DLD1 (cell line): ENCODE measurements around the gene EDEM2.
"Not testable (repeated sequence)": the region's sequence is repeated elsewhere in the genome, so short reads cannot be mapped to it uniquely, and the experiment has no call there.

Experiments
- in situ Hi-C: cut with HindIII; loops from 2 replicates; pipeline ENCODE4 v1.10.0; 2017; ENCODE audit warnings: low sequenced_read_pairs

Gene EDEM2, protein sequence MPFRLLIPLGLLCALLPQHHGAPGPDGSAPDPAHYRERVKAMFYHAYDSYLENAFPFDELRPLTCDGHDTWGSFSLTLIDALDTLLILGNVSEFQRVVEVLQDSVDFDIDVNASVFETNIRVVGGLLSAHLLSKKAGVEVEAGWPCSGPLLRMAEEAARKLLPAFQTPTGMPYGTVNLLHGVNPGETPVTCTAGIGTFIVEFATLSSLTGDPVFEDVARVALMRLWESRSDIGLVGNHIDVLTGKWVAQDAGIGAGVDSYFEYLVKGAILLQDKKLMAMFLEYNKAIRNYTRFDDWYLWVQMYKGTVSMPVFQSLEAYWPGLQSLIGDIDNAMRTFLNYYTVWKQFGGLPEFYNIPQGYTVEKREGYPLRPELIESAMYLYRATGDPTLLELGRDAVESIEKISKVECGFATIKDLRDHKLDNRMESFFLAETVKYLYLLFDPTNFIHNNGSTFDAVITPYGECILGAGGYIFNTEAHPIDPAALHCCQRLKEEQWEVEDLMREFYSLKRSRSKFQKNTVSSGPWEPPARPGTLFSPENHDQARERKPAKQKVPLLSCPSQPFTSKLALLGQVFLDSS

DNA sequence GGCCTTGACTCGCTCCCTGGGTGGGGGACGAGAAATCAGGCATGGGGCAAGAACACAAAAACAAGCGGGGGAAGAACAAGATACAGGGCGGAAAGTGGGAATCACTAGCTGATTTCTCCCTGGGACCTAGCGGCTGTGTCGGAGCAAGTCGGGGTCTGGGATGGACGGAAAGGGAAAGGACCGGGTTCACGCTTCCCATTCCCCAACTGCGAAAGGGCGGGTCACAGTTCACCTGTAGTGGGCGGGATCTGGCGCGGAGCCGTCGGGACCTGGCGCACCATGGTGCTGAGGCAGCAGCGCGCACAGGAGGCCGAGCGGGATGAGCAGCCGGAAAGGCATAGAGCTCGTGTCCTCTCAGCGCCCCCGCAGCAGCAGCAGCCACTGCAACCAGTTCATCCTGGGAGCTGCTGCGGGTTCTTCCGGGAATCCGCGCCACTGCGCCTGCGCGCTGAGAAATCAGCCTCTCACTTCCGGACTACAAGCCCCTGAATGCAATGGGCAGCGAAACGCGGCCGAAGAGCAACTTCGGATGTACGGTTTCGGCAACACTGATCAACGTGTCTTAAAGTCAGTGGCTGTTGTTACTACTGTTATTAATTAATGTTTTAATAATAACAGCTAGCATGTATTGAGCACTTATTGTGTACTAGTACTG lies at the start of gene EDEM2:
TSS of gene EDEM2 (minus strand) at position 417 of the 655 bp plus-strand sequence. CDS start at position 339, 78 bp downstream.
- in situ Hi-C loops: no loop called here

DNA sequence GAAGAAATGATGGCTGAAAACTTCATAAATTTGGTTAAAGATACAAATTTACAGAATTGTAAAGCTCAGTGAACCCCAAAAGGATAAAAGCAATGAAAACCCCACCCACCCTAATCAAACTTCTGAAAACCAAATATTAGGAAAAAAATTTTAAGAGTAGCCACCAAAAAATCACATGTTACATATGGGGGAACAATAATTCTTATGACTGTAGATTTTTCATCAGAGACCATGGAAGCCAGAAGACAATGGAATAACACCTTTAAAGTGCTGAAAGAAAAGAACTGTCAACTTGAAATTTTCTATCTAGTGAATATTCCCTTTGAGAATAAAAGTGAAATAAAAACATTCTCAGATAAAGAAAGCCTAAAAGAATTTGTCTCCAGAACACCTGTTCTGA lies 49.2 kb upstream of the EDEM2 start:
- in situ Hi-C loops: no loop called here

DNA sequence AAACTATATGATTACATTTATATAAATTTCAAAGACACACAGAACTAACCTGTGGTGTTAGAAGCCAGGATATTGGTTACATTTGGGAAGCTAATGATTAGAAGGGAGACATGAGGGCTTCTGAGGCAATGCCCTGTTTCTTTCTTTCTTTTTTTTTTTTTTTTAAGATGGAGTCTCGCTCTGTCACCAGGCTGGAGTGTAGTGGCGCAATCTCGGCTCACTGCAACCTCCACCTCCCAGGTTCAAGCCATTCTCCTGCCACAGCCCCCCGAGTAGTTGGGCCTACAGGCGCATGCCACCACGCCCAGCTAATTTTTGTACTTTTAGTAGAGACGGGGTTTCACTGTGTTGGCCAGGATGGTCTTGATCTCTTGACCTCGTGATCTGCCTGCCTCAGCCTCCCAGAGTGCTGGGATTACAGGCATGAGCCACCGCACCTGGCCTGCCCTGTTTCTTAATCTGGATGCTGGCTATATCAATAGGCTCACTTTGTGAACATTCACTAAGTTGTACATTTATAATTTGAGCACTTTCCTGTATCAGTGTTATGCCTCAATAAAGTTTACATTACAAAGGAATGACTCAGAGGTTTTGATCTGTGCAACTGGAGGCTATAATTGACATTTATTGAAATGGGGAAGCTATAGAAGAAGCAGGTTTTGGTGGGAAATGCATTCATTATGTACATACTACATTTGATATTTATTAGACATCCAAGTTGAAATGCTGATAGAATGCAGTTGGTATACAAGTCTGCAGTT lies 46.1 kb upstream of the EDEM2 start:
- in situ Hi-C loops: not testable (repeated sequence)

DNA sequence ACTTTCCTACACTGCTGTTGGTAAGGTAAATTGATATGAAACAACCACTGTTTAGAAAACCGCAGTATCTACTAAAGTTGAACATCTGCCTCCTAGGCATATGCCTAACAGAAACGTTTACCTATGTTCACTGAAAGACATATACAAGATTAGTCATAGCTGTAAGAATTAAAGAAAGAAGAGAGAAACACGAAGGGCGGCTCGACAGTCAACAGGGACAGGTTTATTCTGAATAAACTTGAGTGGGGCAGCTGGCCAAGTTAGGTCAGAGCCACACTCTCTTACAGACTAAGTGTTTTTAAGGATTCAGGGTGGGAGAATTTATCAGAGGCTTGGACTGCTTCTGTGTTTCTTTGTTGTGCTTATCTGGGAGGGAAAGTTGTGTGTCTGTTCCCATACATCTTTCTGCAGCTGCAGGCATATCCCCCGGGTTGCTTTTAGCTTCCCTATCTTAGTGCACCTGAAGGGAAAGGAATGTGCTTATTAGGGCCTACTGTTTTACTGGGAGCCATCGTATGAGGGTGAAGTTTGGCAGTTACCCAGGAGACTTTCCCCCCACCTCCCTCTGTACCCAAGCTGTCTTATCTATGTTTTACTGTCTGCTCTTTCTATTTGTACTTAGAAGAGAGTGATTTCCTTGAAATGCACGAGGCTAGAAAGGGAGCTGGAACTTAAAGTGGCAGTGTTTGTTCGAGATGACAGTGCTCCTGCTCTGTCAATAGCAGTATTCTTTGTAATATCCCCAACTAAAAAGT lies 45.2 kb upstream of the EDEM2 start:
- in situ Hi-C loops: no loop called here

DNA sequence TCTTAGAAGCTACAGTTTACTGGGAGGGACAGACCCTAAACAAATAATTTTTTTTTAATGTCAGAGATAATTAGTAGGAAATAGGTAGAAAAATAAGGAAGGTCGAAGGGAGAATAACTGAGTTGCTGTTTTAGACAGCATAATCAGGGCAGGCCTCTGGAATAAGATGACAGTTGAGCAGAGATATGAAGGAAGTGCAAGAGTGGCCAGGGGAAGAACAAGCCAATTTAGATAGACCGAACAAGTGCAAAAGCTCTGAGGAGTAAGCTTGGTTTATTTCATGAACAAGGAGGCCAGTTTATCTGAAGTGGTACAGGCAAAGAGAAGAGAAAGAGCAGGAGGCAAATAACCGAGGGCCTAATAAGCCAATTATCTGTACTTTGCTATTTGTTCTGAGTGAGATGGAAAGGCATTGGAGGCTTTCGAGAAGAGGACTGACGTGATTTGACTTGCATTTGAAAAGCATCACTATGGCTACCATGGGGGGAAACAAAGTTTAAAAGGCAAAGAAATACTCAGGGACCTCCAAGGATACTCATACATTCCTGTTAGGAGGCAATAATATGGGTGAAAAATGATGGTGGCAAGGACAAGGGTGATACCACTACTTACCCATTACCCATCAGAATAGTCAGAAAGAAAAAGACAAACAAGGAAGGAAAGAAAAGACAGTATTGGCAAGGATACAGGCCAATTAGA lies 44.4 kb upstream of the EDEM2 start:
- in situ Hi-C loops: no loop called here

DNA sequence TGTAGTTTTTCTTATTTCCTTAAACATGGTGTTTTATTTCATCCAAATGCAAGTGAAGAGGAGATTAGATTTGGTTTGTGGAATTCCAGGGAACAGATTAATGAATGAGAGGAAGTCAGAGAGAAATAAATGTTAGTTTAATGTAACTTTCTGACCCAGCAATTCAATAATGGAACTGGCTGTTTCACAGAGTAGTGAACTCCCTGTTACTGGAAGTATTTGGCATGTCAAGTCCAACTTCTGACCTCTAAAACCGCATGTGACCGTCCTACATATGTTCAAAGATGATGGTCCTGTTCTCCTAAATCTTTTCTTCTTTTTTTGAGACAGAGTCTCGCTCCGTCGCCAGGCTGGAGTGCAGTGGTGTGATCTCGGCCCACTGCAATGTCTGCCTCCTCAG lies 43.4 kb upstream of the EDEM2 start:
- in situ Hi-C loops: no loop called here

DNA sequence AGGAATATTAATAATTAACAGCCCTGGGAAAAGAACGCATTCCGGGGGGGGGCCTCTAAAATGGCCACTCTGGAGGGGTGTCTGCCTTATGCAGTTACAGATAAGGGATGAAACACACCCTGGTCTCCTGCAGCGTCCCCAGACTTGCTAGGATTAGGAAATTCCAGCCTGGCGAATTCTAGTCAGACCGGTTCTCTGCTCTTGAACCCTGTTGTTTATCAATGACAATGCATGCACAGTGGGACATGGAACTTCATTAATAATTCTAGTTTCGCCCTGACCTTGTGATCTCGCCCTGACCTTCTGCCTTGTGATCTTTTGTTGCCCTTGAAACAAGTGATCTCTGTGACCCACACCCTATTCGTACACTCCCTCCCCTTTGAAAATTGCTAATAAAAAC lies 42.1 kb upstream of the EDEM2 start:
- in situ Hi-C loops: not testable (repeated sequence)

DNA sequence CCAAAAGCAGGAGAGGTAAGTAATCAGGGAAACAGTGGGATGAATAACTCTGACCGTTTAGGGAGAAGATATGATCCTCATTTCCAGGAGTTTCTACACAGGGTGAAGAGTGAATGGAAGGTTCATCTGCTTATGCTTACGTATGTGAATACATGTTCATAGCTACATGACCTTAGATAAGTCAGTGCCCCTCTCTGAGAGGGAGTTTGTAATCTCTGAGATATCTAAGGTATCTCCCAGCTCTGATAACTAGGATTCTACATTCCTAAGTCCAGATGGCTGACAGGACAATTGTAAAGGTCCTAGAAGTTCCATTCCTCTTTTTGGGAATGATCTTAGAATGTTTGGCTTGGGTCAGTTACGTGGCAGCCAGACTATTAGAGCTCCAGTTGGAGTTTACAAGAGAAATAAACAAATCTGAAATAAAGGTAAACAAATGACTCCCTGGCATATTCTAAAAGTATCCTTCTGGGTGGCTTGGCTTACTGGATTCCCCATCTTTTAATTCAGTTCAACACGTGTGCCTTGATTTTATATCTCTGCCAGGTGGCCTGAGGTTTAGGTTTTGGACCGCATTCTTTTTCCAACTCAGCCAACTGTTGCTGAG lies 40.6 kb upstream of the EDEM2 start:
- in situ Hi-C loops: no loop called here

DNA sequence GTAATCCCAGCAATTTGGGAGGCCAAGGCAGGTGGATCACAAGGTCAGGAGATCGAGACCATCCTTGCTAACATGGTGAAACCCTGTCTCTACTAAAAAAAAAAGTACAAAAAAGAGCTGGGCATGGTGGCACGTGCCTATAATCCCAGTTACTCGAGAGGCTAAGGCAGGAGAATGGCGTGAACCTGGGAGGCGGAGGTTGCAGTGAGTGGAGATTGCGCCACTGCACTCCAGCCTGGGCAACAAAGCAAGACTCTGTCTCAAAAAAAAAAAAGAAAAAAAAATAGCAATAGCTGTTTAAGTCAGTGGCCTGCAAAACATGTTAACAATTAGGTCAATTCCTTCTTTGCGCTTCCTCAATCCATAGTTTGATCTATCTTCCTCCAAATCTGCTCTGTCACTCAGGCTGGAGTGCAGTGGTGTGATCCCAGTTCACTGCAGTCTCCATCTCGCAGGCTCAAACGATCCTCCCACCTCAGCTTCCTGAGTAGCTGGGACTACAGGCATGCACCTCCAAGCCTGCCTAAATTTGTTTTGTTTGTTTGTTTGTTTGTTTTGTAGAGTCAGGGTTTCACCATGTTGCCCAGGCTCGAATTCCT lies 39.7 kb upstream of the EDEM2 start:
- in situ Hi-C loops: not testable (repeated sequence)

DNA sequence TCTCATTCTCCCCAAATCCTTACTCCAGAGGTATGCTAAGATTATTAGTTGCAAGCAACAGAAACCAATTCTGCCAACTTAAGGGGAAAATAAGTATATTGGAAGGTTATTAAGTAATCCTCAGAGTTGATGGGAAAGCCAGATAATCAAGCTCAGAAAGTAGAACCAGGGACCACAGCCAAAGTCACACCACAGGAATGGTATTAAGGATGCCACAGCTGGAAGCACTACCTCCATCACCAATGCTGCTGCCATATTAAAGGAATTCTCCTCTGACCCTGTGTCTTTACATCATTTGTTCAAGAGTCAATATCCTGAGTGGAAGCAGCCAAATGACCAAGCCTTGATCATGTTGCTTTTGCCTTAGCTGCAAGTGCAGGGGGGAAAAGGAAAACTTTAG lies 34.6 kb upstream of the EDEM2 start:
- in situ Hi-C loops: no loop called here

DNA sequence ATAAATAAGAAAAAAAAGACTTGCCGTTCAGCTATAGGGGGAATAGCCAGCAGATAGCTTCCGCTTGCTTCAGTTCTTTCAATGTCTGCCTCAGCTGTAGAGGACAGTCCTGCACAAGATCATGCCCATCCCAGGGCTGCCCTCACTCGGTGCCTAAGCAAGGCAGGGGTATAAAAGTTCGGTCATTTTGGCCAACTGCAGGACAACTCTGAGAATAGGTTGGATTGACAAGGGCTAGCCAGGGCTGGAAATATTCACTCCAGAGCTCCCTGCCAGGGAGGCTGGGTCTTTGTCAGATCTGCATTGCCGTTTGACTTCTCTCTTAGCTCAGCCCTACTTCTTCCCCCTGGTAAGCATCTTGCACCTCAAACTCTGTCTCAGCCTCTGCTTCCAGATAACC lies 33.1 kb upstream of the EDEM2 start:
- in situ Hi-C loops: no loop called here

DNA sequence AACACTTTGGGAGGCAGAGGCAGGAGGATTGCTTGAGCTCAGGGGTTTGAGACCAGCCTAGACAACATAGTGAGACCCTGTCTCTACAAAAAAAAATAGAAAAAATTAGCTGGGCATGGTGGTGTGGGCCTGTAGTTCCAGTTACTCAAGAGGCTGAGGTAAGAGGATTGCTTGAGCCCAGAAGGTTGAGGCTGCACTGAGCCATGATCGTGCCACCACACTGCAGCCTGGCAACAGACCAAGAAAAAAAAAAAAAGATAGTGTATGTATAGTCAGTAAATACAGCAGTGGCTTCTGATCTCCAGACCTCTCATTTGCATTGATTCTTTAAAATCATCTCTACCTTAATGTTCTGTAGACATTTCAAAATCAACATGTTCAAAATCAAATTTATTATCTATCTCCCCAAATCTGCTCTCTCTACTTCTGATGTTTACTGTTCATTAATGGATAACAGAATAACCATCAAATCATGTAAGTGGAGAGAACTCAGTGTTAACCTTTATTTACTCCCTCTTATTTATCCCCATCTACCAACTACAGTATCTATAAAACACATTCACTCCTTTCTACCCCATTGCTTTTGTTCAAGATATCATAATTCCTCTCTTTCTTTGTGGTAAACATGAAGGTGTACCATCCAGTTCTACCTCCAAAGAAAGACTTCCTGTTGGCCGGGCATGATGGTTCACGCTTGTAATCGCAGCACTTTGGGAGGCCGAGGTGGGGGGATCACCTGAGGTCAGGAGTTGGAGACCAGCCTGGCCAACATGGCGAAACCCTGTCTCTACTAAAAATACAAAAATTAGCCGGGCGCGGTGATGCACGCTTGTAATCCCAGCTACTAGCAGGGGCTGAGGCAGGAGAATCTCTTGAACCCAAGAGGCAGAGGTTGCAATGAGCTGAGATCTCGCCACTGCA lies 32.4 kb upstream of the EDEM2 start:
- in situ Hi-C loops: no loop called here

DNA sequence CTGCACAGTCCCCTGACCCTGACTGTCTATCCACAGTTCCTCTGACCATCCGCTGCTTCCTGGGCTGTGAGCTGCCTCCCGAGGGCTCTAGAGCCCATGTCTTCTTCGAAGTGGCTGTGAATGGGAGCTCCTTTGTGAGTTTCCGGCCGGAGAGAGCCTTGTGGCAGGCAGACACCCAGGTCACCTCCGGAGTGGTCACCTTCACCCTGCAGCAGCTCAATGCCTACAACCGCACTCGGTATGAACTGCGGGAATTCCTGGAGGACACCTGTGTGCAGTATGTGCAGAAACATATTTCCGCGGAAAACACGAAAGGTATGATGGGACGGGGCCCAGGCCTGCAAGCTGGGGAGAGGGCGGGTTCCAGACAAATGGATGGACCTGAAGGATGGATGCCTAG lies 29.0 kb upstream of the EDEM2 start:
- in situ Hi-C loops: no loop called here

DNA sequence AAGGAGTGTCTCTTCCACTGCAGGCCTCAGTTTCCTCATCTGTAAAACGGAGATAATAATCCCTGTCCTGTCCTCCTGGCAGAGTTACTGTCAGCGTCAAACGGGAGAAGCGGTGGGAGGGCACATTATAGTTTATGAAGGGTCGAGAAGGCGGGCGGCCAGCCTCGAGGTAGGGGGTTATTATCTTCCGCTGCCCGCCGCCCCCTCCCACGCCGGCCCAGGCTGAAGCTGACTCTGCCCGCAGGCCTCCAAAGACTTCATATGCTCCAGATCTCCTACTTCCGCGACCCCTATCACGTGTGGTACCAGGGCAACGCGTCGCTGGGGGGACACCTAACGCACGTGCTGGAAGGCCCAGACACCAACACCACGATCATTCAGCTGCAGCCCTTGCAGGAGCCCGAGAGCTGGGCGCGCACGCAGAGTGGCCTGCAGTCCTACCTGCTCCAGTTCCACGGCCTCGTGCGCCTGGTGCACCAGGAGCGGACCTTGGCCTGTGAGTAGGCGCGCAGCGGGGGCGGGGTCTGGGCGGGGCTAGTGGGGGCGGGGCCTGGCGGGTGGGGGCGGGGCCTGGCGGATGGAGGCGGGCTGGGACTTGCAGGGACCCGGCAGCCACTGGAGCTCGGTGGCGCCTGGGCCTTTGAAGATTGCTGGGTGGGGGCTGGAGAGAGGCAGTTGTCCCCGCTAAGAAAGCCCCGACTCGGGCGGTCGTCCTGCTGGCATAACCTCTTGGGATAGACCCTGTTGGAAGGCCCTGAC lies 27.5 kb upstream of the EDEM2 start:
- in situ Hi-C loops: no loop called here

DNA sequence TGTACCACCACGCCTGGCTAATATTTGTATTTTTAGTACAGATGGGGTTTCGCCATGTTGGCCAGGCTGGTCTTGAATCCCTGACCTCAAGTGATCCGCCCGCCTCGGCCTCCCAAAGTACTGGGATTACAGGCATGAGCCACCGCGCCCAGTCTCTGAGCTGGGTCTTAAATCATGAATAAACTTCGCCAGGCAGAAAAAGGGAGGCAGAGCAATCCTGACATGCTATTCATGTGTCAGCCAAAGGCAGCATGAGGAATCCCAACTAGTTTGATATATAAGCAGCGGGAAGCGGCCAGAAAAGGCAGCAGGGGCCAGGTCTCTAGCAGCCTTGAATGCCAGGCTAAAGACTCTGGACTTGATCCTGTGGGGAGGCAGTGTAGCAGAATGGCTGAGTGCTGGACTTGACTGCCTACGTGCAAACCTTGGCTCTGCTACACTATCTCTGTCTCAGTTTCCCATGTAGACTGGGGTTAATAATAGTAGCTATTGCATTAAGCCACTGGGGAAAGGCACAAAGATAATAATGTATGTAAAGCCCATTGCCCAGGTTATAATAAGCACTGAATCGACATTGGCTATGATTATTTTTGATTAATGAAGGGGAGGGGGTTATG lies 26.5 kb upstream of the EDEM2 start:
- in situ Hi-C loops: no loop called here

DNA sequence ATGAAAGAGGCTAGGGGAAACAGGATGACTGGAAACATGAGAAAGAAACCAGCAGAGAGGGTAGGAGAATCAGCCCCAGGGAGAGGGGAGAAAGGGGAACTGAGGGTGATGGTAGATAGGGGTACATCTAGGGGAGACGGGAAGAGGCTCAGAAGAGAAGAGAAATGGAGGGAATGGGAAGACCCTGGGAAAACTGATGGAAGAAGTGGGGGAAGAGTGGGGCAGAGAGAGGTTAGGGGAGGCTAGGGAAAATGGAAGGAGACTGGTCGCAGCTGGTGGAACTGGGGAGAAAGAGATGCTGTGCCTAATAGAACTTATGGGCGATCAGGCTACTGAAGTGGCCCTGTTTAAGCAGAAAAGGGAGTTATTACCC lies 25.3 kb upstream of the EDEM2 start:
- in situ Hi-C loops: no loop called here

DNA sequence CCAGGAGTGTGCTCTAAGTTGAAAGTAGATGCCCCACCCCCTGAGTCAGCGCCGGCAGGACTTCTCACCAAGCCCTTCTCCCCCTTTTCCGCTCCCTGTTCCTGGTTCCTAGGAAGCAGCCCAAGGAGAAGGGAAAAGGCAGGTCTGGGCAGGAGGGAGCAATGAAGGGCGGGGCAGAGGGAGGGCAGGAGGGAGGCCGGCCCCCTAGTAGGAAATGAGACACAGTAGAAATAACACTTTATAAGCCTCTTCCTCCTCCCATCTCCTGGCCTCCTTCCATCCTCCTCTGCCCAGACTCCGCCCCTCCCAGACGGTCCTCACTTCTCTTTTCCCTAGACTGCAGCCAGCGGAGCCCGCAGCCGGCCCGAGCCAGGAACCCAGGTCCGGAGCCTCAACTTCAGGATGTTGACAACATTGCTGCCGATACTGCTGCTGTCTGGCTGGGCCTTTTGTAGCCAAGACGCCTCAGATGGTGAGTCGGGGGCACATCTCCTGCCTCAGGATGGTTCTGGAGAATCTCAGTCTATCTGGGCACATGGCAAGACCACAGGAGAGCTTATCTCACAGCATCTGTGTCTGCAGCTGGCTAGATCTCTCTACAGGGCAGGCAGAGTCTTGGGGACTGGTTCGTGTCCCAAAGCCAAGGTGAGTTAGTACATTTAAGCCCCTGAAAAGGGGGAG lies 24.8 kb upstream of the EDEM2 start, which contains the start of gene PROCR:
TSS of gene PROCR (plus strand) at position 320 of the 681 bp plus-strand sequence. CDS start at position 403, 83 bp downstream.
- in situ Hi-C loops: no loop called here
